HG03354 (cell line): Measurements from ENCODE around the gene ARHGAP42.
"Not testable (repeated sequence)": the region's sequence is repeated elsewhere in the genome, so short reads cannot be mapped to it uniquely, and the experiment has no call there.

Experiments
- ATAC-seq: cut with Tn5 transposase; IDR thresholded peaks from one replicate; pipeline ENCODE4 v1.9.1; 2021; ENCODE audit warnings: mild to moderate bottlenecking; ENCODE audit not compliant: unreplicated experiment, poor library complexity, severe bottlenecking

ARHGAP42 gene, protein sequence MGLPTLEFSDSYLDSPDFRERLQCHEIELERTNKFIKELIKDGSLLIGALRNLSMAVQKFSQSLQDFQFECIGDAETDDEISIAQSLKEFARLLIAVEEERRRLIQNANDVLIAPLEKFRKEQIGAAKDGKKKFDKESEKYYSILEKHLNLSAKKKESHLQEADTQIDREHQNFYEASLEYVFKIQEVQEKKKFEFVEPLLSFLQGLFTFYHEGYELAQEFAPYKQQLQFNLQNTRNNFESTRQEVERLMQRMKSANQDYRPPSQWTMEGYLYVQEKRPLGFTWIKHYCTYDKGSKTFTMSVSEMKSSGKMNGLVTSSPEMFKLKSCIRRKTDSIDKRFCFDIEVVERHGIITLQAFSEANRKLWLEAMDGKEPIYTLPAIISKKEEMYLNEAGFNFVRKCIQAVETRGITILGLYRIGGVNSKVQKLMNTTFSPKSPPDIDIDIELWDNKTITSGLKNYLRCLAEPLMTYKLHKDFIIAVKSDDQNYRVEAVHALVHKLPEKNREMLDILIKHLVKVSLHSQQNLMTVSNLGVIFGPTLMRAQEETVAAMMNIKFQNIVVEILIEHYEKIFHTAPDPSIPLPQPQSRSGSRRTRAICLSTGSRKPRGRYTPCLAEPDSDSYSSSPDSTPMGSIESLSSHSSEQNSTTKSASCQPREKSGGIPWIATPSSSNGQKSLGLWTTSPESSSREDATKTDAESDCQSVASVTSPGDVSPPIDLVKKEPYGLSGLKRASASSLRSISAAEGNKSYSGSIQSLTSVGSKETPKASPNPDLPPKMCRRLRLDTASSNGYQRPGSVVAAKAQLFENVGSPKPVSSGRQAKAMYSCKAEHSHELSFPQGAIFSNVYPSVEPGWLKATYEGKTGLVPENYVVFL

DNA sequence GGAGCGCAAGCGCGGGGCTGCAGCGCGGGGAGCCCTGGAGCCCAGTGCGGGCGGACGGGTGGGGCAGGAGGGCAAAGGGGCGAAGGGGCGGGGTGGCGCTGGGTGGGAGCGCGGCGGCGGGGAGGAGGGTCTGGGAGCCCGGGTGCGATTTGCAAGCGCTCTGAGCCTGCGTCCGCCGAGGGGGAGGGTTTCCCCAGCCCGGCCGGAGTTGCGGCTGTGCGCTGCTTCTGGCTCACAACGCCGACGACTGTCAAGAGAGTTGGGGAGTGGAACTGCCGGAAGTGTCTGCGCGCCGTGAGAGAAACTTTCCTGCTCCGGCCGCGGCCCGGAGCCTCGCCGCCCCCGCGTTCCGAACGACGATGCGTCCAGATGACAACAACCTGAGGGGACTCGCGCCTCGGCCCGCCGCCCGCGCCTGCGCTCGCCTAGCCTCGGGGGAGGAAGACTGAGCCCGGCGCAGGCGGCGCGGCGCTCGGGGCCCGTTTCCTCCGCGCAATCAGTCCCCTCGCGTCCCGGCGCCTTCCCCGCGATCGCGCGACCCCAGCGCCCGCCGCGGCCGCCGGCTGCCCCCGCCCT is at the start of gene ARHGAP42:
TSS of gene ARHGAP42 (plus strand) at position 235 of the 576 bp plus-strand sequence. CDS start 391 bp downstream, outside the sequence.
- peak; percentile 77 for ATAC-seq

DNA sequence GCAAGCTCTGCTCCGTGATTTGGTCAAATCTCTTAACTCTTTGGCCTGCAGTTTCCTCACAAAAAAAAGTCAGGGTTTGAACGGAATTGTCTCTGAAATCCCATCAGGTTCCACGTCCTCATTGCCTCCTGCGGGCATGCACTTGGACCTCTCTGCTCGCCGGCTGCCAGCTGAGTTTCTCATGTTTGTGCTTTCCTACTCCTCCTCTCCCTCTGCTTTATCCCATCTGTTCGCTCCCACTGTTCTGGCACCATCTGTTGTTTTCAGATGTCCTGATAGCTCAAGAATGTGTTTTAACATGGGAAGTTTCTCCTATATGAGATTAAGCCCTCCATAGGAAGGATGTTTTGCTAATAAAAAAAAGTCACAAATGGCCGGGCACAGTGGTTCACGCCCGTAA is 49.4 kb upstream of the ARHGAP42 start:
- ATAC-seq: no peak

DNA sequence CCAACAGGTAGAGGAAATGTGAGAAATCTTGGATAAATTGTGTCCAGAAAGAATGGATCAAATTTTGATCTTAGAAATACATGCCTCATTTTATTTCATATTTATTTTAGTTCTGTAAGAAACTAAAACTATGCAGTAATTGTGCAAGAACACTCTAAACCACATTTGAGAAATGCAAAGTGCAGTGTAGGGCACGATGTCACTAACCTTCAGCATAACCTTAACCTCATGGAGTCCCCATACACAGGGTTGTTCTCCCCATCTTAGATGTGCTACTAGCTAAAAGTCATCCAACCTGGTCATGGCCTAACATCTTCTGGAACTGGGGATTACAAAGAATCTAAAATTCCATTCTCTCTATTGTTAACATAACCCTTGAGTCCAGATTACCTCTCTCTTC is 48.4 kb upstream of the ARHGAP42 start:
- no peak for ATAC-seq

DNA sequence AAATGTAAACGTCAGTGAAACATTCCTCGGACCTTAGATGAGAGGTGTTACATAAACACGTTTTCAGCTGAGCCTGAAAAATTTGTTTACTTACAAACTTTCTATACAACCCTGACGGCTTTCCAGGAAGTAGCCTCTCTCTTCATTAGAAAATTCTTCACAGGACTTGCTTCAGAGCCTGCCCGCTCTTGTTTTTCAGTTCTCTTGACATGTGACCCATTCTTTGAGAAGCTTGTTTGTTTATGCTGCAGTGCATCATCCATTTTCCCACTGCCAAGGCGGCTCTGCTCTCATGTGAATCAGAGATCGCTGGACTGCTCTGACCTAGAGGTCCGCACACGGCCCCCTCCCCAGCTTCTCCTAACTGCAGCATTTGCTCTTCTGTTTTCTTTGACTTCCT is 47.9 kb upstream of the ARHGAP42 start:
- ATAC-seq: no peak

DNA sequence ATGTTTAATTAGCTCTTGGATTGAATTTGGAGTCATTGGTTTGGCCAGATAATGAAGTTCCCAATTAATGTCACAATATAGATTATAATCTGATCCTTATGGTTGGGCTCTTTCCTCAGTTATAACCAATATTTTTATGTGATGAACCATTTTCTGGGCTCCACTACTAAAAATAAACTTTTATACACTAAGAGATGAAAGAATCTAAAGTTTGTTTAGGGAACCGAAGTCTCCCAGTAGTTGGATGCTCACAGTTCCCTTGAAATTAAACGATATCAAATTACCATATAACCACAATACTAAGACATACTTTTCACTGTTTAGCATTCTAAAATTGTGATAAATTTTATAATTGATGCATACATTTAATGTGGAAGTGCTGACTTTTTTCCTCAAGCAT is 47.0 kb upstream of the ARHGAP42 start:
- no peak for ATAC-seq

DNA sequence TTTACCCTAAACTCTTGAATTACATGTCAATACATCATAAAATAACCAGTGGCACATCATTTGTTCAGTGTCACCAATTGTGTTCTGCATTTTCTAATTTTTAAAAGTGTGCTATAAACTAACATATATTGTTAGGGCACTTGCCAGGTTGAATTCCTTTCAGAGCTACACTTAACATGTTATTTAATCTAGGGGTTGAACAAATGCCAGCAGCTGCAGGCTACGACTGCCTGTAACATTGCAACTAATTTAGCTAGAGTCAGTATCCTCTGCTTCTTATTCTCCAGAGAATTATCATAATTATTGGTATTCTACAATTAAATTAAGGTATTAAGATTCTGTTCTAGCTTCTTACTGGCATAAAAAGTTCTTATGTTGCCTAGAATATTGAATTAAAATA is 46.4 kb upstream of the ARHGAP42 start:
- ATAC-seq: no peak

DNA sequence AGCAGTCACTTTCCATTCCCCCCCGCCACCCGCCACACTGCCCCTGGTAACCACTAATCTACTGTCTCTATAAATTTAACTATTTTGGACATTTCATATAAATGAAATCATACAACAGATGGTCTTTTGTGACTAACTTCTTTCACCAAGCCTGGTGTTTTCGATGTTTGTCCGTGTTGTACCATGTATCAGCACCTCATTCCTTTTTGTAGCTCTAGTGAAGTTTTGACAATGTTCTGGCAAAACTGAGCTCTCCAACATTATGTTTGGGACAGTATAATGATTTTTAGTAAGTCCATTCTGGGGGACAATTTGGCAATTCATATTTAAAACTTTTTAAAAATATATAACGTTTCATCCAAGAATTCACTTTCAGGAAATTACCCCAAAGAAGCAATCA is 45.6 kb upstream of the ARHGAP42 start:
- no peak for ATAC-seq

DNA sequence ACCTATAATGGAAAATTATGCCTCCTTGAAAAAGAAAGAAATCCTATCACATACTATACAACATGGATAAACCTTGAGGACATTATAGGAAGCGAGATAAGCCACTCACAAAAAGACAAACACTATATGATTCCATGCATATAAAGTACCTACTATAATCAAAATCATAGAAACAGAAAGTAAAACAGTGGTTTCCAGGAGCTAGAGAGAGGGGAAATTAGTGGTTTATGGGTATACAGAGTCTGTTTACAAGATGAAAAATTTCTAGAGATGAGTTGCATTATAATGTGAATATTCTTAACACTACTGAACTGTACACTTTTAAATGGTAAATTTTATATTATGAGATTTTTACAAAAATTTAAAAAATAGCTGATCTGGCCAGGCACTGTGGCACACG is 40.5 kb upstream of the ARHGAP42 start:
- ATAC-seq: no peak

DNA sequence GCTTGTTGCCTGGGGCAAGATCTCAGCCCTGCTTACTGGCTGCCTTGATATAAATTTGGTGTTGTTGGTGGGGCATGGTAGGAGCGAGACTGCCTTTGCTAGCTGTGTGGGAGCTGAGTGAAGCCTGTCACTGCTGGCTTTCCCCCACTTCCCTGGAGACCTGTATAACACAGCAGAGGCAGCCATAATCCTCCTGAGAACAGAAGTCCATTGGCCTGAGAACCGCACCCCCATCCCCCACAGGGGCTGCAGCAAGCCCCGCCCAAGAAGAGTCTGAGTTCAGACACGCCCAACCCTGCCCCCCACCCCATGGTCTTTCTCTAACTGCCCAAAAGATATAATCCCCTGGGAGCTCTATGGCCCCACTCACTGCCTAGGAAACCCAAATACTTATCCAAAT is 39.2 kb upstream of the ARHGAP42 start:
- no peak for ATAC-seq

DNA sequence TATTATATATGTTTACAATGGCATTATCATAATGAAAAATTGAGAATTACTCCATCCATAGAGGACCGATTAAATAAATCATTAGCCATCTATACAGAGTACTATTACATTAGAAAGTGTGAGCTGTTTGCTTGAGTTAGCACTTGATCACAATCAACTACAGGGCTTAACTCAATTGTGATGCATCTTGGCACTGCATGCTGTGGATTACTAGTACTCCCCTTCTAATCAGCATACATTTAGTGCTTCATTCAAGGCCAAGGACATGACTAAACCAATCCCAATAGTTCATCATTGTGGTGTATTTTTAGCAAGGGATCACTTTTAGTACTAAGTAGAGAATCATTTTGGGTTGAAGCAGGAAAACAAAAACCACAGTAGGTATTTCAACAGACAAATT is 23.5 kb upstream of the ARHGAP42 start:
- no peak for ATAC-seq

DNA sequence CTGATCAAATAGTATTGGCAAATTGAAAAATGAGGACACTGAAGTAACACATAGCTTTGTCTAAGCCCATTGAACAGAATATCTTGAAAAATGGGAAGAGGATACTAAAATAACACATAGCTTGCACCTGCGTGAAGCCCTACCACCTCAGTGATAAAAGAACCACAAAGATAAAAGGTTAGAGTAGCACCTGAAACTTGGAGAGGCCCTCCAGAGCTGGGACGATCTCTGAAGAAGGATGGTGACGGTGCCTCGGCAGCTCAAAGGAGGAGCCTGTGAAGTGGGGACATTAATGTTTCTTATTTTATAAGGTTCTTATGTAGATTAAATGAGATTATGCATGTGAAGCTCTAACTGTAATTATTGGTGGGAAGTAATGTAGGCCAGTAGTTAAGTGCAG is 23.1 kb upstream of the ARHGAP42 start:
- ATAC-seq: no peak

DNA sequence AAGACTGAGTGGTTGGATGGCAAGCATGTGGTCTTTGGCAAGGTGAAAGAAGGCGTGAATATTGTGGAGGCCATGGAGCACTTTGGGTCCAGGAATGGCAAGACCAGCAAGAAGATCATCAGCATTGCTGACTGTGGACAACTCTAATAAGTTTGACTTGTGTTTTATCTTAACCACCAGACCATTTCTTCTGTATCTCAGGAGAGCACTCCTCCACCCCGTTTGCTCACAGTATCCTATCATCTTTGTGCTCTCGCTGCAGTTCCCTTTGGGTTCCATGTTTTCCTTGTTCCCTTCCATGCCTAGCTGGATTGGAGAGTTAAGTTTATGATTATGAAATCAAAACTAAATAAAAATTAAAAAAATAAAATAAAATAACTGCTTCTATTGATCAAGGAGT is 20.3 kb upstream of the ARHGAP42 start:
- not testable (repeated sequence) for ATAC-seq

DNA sequence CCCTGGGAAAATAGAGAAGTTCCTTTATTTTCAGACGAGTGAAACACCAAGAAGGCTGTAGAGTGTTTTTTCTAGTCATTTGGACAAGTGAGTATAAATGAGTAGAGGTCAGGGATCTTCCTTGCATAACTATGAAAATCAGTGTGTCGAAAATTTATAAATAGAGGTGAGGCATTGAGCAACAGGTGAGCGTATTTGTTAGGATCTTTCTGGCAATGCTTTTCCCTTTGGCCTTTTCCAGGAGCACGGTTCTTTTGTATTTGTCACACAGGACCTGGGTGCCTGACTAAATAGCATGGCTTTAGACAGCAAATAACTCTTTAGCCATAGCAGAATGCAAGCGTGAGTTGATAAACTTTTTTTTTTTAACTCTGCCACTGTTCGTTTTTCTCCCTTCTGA is 19.6 kb upstream of the ARHGAP42 start:
- ATAC-seq: no peak

DNA sequence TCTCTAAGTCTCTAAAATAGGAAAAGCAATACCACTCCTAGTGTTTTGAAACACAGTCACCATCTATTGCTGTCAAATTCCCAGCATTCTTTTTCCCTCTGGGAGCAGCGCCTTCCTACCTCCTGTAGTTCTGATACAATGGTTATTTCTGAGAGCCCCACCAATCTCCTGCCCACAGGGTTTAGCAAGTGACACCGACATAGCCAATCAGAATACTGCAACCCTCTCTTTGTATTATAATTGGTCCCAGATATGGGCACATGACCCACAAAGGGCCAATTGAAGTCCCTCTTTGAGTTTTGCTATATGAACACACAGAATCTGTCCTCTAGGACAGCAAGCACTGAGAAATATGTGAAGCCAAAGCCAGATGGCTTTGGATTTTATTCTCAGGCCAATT is 16.9 kb upstream of the ARHGAP42 start:
- ATAC-seq: peak; percentile 49

DNA sequence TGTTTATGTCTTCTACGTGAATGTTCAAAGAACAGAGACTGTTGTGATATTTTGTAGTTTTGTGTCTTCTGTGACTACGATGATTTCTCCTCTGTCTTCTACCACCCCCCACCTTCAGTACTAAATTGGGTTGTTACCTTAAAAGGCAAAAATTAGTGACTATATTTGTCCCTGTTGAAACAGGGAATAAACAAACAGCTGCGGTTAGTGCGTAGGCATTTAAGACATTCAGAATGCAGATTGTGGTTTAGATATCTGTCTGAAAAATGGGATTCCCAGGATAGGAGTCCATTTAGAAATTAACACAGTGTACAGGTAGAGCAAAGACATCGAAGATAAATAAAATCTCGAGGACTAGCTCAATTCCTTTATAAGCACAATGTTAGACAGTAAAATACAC is 15.6 kb upstream of the ARHGAP42 start:
- ATAC-seq: no peak

DNA sequence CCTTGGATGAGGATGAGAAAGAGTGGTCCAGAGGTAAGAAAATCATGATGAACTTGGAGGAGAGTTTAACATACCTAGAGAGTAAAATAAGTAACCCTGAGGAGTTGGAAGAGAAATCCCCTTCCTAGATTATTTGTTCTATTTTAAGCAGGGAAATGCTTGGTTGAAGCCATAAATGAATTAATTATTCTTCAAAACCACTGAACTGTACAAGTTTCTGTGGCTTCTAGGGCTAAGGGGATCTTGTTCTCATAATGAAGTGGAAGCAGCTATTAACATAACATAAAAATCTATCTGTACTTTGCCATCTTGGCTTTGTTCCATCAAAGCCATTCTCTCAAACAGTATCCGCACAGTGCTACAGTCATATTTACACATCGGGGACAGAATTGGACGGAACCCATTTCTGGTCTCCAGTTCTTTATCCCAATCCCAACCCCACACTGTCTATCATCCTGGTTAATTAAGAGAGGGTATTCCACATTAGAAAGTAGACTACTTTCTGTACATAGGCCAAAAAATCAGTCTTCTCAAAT is 14.5 kb upstream of the ARHGAP42 start:
- no peak for ATAC-seq

DNA sequence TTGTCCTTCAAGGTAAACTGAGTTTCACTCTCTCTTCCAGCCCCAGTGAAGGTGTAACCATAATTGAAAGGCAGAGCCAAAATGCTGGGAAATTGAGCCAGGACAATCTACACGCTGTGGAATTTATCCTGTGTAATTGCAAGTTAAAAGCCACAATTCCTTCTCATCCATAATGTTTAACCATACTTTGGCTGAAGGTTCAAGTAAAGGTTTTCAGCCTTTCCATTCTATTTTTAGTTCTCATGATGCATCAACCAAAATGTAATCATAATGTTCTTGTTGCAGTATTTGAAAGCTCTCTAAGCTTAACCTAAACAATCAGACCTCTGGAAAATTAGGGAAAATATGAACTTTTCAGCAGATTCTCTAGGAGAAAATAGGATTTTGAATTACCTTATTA is 14.0 kb upstream of the ARHGAP42 start:
- ATAC-seq: no peak

DNA sequence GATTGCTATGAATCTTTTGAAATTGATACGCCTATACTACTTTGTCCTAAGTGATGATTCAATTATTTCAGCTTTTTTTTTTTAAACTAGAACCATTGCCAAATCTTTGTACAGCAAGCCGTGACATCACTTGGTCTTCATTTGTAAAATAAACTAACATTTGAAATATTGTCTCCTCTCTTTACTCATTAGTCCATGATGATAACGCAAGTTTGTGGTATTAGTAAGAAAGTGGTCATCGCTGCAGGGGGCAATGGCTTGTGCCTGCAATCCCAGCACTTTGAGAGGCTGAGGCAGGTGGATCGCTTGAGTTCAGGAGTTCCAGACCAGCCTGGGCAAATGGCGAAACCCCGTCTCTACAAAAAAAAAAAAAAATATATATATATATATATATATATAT is 12.9 kb upstream of the ARHGAP42 start:
- no peak for ATAC-seq

DNA sequence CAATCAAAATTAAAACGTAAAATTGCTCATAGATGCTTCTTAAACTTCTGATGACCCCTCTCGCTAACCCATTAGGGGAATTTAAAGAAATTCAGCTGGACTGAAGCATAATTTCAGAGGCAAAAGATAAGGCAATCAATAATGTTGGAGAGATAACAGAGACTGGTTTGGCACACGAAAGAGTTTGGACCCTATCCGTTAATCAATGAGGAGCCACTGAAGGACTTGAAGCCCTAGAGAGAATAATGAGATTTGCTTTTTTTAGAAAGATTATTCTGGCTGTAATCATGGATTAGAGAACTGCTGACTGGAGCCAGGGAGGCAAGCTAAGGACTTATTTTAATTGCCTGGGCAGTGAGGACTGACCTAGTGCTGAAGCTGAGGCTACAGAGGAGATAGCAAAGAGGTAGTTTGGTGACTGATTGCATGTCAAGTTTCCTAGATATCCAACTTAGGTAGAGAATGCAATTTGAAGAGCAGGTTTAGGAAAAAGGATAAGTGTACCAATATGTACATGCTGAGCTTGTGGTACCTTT is 11.9 kb upstream of the ARHGAP42 start:
- ATAC-seq: no peak

DNA sequence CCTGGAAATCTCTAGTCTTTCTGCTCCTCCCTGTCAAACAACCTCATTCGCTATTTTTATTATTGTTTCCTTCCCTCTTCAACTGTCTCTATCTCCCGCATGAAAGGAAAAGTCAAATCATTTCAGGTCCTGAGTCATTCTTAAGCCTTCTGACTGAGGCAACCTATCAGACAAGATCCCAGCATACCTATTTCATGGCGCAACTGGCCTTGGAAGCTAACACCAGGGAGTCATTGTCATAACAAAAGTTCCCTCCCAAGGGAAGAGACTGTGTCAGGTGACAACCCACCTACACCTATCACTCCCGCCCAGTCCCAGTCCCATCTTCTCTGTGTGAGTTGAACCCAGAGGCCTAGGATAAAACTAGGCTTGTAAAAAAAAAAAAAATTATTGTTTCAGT is 10.2 kb upstream of the ARHGAP42 start:
- no peak for ATAC-seq
